A549 treated with CORT108297 at 1 μM for 4 hours (cell line): ENCODE data around the gene CORT. TPM values are rescaled to one million over a fixed set of nuclear protein-coding genes. Genes with fewer than 3 reads are reported as not detected.

Experiments
- total RNA-seq: library from RNA; stranded (reverse); fragments of 200-300 nt; extraction: Qiagen RNA extraction; gene quantifications from 5 replicates; pipeline ENCODE4 v1.2.3, GENCODE V29; 2022

Gene CORT, protein sequence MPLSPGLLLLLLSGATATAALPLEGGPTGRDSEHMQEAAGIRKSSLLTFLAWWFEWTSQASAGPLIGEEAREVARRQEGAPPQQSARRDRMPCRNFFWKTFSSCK
- total RNA-seq: 0.09 to 0.52 TPM (median 0.28 TPM) in 5 replicates

DNA sequence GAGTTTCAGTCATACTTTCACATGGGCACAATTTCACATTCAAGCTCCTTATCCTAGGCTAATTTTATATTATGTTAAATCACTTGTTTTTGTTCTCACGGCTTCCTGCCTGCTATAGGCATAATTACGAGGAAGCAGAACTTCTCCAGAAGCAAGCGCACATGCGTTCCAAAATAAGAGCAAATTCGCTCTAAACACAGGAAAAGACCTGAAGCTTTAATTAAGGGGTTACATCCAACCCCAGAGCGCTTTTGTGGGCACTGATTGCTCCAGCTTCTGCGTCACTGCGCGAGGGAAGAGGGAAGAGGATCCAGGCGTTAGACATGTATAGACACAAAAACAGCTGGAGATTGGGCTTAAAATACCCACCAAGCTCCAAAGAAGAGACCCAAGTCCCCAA is at the start of gene CORT:
Gene CORT (plus strand): TSS at position 281 of the 400 bp plus-strand sequence. CDS start 193 bp downstream, outside the sequence.

DNA sequence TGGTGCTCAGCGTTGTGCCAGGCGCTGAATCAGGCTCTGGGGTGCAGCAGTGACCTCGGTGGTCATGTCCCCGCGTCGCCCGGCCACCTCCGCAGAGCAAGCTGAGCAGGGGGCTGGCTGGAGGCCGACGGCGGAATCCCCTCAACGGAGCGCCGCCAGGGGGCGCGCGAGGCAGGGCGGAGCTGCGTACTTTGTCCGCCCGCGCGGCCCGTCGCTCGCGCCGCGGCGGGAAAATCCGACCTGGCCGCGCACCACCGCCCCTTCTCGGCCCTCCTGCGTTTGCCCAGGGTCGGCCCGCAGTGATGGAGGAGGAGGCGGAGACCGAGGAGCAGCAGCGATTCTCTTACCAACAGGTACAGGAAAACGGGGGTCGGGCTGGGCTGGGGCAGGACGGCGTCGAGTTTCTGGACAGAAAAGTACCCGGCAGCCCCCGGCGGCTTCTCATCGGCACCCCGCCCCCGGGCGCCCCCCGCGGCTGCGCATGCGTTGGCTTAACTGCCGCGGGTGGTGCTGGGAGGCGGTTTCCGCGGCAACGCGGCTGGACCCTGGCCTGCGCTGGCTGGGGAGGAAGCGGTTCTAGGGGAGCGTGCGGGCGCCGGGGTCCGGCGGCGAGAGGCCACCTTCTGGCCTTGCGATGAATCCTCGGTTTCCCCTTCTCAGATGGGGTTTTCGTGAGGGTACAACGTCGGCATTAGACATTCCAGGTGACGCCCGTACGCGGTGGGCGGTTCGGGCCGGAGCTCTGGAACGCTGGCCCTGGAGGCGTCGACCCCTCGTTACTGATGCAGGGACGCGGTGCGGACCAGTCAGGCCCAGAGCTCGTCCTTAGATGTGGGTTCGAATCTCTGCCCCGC is 19.4 kb upstream of the CORT start, which contains the start of gene CENPS:
Gene CENPS (plus strand): TSS at position 218 of the 854 bp plus-strand sequence. CDS start 85 bp downstream, at position 303.

DNA sequence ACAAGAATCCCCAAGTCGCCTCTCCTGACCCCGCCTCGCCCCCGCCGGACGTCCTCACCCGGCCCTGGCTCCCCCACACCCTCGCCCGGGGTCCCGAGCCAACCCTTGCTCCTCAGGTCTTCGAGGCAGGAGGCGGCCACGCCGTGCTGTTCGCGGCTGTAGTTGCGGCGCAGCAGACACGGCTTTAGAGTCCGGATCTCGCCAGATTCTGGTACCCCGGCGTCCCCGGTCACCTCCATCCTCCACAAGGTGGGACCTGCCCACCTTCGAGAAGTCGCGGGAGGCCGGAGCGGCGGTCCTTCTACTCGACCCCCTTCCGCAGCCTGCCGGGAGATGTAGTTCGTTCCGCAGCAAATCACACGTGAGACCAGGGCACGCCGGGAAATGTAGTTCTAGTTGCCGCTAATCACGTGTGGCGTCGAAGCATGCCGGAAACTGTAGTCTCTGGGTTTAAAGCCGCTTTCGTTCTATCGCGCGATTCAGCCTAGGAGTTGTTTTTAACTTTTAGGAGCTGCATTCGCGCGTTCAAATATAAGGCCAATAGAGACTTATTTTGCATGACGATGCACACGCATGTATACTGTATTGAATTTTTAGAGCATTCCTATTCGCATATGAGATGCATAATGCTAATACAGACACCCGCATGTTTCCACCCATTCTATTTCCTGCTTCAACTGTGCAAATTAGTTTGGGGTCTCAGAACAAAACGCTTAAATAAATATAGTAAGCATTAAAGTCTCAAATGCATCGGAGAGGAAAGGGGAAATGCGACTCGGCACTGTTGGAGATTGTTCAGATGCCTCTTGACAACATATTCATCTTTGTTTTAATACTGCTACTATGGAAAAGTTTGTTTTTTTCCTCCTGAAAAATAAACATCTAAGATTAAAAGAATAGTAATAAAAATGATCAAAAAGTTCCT is 22.7 kb downstream of the CORT start, which contains the start of gene DFFA:
Gene DFFA (minus strand): TSS at position 310 of the 925 bp plus-strand sequence. CDS start 71 bp downstream, at position 239.

DNA sequence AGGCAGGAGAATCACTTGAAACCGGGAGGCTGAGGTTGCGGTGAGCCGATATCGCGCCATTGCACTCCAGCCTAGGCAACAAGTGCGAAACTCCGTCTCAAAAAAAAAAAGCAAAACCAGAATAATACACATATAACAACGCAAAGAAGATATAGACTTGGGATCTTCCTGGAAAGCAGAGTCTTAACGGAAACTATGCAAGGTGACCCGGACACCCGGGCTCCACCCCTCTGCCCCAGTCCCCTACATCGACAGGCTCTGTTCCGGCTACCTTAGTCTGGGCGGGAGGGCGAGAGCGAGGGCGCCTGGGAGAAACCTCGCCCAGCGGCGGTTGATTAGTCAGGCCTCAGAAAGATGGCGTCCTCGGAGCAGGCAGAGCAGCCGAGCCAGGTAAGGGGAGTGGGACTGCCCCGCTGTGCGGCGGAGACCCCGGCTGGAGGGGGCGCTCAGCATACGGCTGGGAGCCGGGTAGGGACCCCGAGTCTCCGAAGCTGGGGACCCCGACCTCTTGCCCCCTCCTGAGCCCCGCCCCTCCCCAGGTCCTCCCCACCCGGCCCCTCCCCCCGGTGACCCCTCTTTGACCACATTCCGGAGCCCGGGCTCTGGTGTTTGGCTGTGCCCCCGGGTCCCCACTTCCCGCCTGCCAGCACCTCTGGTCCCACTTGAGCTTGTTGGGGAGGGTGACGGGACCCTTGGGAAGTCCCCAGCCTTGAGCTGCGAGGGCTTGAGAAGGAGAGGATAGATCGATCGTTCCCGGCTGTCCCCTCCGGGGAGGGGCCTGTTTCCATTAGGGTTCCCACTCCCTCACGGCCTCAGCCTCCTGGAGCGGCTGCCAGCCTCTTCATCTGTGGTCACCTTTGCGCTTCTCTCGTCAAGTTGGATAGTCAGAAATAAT is 25.0 kb downstream of the CORT start, which contains the start of gene PEX14:
Gene PEX14 (plus strand): TSS at position 338 of the 895 bp plus-strand sequence. CDS start 17 bp downstream, at position 355.

Other genes starting within 250 kb of the CORT start
- 11.0 to 14.5 TPM (median 13.5 TPM) in 5 replicates for gene KIF1B, start 239.5 kb upstream of the CORT start, total RNA-seq
- gene PGD, start 51.0 kb upstream of the CORT start, total RNA-seq: 1,032 to 1,170 TPM (median 1,135 TPM) in 5 replicates
- 29.3 to 32.3 TPM (median 29.8 TPM) in 5 replicates for gene CENPS, start 19.6 kb upstream of the CORT start, total RNA-seq
- 20.9 to 26.6 TPM (median 25.4 TPM) in 5 replicates for gene DFFA, start 22.5 kb downstream of the CORT start, total RNA-seq
- gene PEX14, start 24.9 kb downstream of the CORT start, total RNA-seq: 13.3 to 16.6 TPM (median 15.7 TPM) in 5 replicates